ENCODE results near the gene PPP1R36. TPM values are rescaled to one million over a fixed set of nuclear protein-coding genes. Genes with fewer than 3 reads are reported as not detected.

PPP1R36 gene
- total and polyA plus RNA-seq, 8 donors = 2.0 to 7.2 (median 5.2) TPM

DNA sequence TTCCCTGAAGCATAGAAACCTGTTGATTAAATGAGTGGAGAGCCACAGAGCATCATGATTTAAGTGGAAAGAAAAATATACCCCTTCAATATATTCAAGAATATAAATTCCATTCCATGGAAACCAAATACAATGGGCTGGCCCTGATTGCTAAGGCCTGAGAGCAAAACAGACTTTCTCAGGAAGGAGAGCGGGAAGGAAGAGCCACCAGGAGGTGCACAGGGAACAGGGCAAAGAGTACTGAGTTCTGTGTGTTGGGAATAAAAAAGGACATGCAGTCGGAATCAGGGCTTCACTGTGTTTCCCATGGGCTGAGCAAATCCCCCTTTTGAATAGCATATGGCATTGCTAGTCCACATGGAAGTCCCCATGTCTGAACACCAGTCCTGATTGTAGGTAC lies 84.8 kb downstream of the PPP1R36 start:
- intact Hi-C loops (cut with DNase I) = no loop called here
- no peak for FAIRE-seq
- no peak overlapping the region for H3K27ac ChIP-seq
- no peak for ATAC-seq
- no peaks in the 10 kb centered on the region for H3K4me1 ChIP-seq
- no peaks in the 10 kb centered on the region for H3K27me3 ChIP-seq
- H3K4me3 ChIP-seq = no peak overlapping the region
- H3K9me3 ChIP-seq = no peaks in the 10 kb centered on the region
- TF ChIP-seq, protein P1, sequence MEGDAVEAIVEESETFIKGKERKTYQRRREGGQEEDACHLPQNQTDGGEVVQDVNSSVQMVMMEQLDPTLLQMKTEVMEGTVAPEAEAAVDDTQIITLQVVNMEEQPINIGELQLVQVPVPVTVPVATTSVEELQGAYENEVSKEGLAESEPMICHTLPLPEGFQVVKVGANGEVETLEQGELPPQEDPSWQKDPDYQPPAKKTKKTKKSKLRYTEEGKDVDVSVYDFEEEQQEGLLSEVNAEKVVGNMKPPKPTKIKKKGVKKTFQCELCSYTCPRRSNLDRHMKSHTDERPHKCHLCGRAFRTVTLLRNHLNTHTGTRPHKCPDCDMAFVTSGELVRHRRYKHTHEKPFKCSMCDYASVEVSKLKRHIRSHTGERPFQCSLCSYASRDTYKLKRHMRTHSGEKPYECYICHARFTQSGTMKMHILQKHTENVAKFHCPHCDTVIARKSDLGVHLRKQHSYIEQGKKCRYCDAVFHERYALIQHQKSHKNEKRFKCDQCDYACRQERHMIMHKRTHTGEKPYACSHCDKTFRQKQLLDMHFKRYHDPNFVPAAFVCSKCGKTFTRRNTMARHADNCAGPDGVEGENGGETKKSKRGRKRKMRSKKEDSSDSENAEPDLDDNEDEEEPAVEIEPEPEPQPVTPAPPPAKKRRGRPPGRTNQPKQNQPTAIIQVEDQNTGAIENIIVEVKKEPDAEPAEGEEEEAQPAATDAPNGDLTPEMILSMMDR (IDR thresholded peaks at IDR 0.05) = no peak
- 65 to 81% methylated on average over 2 of the region's 2 CpGs for WGBS, 2 donors
- H3K36me3 ChIP-seq = no peaks in the 10 kb centered on the region
- DNase-seq = no peak

DNA sequence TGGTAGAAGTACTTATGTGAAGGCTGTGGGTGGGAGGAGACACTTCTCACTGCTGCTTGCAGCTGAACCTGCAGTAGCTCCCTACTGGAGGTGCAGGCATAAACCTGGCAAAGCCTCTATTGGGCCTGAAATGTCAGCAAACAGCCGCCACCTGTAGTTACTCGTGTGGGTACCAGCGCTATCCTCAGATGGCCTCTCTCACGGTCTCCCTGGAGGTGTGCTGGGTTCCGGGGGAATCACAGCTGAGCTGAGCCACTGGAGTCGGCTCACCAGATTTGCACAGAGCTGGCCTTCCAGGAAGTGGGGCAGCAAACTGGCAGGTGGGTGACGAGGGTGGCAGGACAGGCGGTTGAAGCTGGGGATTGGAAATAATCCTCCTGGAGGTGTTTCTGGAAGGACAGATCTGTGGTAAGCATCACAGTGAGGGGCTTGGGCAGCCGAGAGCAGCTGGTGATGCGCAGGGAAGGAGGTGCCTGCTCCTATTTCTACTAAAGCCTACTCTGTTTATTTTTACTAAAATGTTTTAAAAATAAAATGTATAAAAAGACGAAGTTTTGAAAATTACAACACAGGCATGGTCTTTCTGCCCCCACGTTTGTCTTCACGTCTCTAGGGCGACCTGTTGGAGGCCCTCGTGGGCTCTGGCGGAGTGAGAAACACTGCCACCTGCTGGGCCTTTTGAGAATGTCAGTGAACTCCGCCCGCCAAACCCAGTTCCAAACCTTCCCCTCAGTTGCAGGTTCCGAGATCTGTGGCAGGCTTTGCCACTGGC lies 86.6 kb downstream of the PPP1R36 start:
- no peaks in the 10 kb centered on the region for H3K4me1 ChIP-seq
- DNase-seq = peak in 5 of 6 donors; percentile 48 to 80 (median 58)
- H3K36me3 ChIP-seq = no peaks in the 10 kb centered on the region
- no peaks in the 10 kb centered on the region for H3K9me3 ChIP-seq
- no peaks in the 10 kb centered on the region for H3K27me3 ChIP-seq
- intact Hi-C loops (cut with DNase I) = no loop called here
- no peak overlapping the region for H3K4me3 ChIP-seq
- FAIRE-seq = no peak
- peak; percentile 90 to 96 (median 96) for ATAC-seq
- no peak overlapping the region for H3K27ac ChIP-seq
- TF ChIP-seq, protein P1 (IDR thresholded peaks at IDR 0.05) = peak; percentile 74 to 91 (median 83)
- 27 to 28% methylated on average over 19 of the region's 19 CpGs for WGBS, 2 donors

DNA sequence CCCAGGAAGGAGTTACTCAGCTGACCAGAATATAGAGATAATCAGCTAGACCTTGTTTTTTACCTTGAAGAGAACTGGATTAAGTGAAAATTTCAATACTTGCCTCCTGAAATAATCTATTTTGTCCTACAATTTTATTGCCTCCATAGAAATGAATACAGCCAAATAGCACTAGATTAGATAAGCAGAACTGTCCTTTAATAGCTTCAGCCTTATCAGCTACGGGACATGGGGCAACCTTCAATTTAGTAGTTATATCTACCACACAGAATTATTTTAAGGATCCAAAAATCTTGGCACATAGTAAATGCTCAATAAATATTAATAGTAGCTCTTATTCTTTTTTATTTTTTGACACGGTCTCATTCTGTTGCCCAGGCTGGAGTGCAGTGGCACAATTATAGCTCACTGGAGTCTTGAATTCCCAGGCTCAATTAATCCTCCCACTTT lies 87.2 kb downstream of the PPP1R36 start:
- Histone ChIP-seq H3K4me3 (no peak overlapping the region), H3K27ac (no peak overlapping the region), H3K27me3 (no peaks in the 10 kb centered on the region), H3K36me3 (no peaks in the 10 kb centered on the region), H3K9me3 (no peaks in the 10 kb centered on the region), H3K4me1 (no peaks in the 10 kb centered on the region)
- FAIRE-seq (no peak), DNase-seq (no peak), ATAC-seq (no peak)
- intact Hi-C loops (cut with DNase I) = no loop called here
- 34 to 35% methylated on average over 2 of the region's 2 CpGs for WGBS, 2 donors
- TF ChIP-seq, protein P1 (IDR thresholded peaks at IDR 0.05) = no peak

DNA sequence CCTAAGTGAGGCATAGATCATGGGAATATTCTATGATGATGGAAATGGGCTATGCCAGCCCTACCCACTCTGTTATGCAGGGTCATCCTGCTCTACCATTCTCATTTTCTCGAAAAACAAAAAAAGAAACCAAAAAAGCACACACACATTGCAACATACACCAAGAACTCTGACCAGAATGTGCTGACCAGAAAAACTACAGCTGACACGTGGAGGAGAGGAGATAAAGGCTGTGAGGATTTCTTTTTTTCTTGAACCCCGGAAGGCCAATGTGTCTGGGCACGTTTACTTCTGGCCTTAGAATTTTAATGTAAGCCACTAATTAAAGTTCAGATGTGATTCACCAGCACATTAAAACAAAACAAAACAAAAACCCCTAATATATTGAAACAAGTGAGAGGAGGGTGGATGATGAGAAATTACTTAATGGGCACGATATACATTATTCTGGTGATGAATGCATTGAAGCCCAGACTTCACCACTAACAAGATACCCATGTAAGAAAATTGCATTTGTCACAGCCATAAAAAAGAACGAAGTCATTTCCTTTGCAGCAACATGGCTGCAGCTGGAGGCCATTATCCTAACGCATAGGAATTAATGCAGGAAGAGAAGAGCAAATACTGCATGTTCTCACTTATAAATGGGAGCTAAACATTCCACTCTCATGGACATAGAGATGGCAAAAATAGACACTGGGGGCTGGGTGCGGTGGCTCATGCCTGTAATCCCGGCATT lies 88.1 kb downstream of the PPP1R36 start:
- no peaks in the 10 kb centered on the region for H3K36me3 ChIP-seq
- ATAC-seq = no peak
- H3K9me3 ChIP-seq = no peaks in the 10 kb centered on the region
- 67 to 76% methylated on average over 9 of the region's 9 CpGs for WGBS, 2 donors
- no peak overlapping the region for H3K27ac ChIP-seq
- H3K4me1 ChIP-seq = no peaks in the 10 kb centered on the region
- TF ChIP-seq, protein P1 (IDR thresholded peaks at IDR 0.05) = no peak
- H3K27me3 ChIP-seq = no peaks in the 10 kb centered on the region
- H3K4me3 ChIP-seq = no peak overlapping the region
- DNase-seq = no peak
- FAIRE-seq = no peak
- intact Hi-C loops (cut with DNase I) = no loop called here

Data from pancreas (tissue), 10 donors.